Osteocyte (in vitro differentiated cells): Measurements from ENCODE around the gene TCP11. TPM values are rescaled to one million over a fixed set of nuclear protein-coding genes. Genes with fewer than 3 reads are reported as not detected.
A peak's percentile ranks its signal among the peaks of the same experiment; 100 is the strongest.

Source experiments
- DNase-seq: peaks from one replicate; pipeline ENCODE4 v3.0.0; 2021; ENCODE audit warnings: mixed read lengths; ENCODE audit not compliant: unreplicated experiment; ENCODE audit errors: extremely low spot score
- H3K27ac Mint-ChIP-seq: one replicate; pipeline ENCODE4 v1.8.0; 2021; ENCODE audit warnings: mild to moderate bottlenecking, mixed read lengths; ENCODE audit not compliant: unreplicated experiment
- H3K27me3 Mint-ChIP-seq: one replicate; pipeline ENCODE4 v1.8.0; 2021; ENCODE audit warnings: mixed read lengths; ENCODE audit not compliant: unreplicated experiment
- H3K36me3 Mint-ChIP-seq: one replicate; pipeline ENCODE4 v1.8.0; 2021; ENCODE audit warnings: mixed read lengths; ENCODE audit not compliant: unreplicated experiment
- H3K4me1 Mint-ChIP-seq: one replicate; pipeline ENCODE4 v1.8.0; 2021; ENCODE audit warnings: mixed read lengths; ENCODE audit not compliant: unreplicated experiment
- H3K4me3 Mint-ChIP-seq: one replicate; pipeline ENCODE4 v1.8.0; 2021; ENCODE audit warnings: mild to moderate bottlenecking, moderate library complexity, mixed read lengths; ENCODE audit not compliant: unreplicated experiment
- H3K9me3 Mint-ChIP-seq: one replicate; pipeline ENCODE4 v1.8.0; 2021; ENCODE audit warnings: mixed read lengths; ENCODE audit not compliant: unreplicated experiment
- total RNA-seq: library from RNA; stranded (reverse); gene quantifications from 2 replicates; pipeline ENCODE4 v1.2.1, GENCODE V29; 2021
- TF ChIP-seq, protein P1 (sequence below): fragments of 200-600 bp; sonication (generic); IDR thresholded peaks from 2 replicates; pipeline ENCODE4 v1.5.0; 2021; ENCODE audit warnings: antibody characterized with exemption, mild to moderate bottlenecking, moderate library complexity

TCP11 gene
- total RNA-seq, 1 donor from 2014 or later: 0.43 TPM

DNA sequence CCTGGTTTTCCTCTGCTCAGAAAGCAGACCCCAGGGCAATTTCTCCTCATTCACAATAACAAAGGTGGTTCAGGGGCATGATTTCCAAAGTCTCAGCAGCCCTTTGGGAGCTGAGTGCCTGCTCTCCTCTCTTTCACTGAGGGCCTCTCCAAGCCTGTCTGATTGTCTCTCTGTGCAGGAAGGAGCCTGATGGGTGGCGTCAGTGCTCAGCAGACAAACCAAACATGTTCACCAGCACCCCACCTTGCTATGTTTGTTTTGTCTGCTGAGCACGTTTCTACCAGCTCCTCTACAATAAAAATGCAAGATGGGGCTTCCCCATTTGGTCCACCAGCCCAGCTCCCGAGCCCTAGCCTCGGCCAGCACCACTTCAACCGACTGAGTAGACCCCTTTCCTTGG lies 25.4 kb upstream of the TCP11 start:
- peaks cover 7% of the 10 kb centered on the region for H3K36me3 Mint-ChIP-seq
- H3K4me1 Mint-ChIP-seq: peaks cover 20% of the 10 kb centered on the region
- no peak overlapping the region for H3K27ac Mint-ChIP-seq
- no peak for DNase-seq
- H3K27me3 Mint-ChIP-seq: no peaks in the 10 kb centered on the region
- H3K9me3 Mint-ChIP-seq: peaks cover 6% of the 10 kb centered on the region
- TF ChIP-seq, protein P1, sequence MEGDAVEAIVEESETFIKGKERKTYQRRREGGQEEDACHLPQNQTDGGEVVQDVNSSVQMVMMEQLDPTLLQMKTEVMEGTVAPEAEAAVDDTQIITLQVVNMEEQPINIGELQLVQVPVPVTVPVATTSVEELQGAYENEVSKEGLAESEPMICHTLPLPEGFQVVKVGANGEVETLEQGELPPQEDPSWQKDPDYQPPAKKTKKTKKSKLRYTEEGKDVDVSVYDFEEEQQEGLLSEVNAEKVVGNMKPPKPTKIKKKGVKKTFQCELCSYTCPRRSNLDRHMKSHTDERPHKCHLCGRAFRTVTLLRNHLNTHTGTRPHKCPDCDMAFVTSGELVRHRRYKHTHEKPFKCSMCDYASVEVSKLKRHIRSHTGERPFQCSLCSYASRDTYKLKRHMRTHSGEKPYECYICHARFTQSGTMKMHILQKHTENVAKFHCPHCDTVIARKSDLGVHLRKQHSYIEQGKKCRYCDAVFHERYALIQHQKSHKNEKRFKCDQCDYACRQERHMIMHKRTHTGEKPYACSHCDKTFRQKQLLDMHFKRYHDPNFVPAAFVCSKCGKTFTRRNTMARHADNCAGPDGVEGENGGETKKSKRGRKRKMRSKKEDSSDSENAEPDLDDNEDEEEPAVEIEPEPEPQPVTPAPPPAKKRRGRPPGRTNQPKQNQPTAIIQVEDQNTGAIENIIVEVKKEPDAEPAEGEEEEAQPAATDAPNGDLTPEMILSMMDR: no peak
- no peak overlapping the region for H3K4me3 Mint-ChIP-seq

DNA sequence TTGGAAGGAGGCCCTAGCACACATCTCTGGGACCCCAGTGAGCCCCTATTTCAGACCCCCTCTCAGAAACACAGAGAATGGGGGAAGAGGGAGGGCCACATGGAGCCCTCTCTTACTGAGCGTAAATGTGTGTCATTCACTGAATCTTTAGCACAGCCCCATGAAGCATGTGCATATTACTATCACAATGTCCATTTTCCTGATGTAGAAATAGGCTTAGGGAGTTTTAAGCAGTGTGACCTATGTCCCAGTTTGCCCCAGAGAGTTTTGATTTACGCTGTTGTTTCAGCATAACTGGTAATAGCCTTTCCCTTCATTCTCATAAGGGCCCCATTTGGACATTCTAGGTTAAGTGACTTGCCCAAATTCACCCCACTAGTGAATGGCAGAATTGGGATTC lies 25.0 kb upstream of the TCP11 start:
- Mint-ChIP-seq H3K4me1 (peaks cover 24% of the 10 kb centered on the region), H3K27ac (no peak overlapping the region), H3K4me3 (no peak overlapping the region), H3K36me3 (peaks cover 7% of the 10 kb centered on the region), H3K27me3 (no peaks in the 10 kb centered on the region), H3K9me3 (peaks cover 6% of the 10 kb centered on the region)
- DNase-seq: no peak
- TF ChIP-seq, protein P1: no peak

DNA sequence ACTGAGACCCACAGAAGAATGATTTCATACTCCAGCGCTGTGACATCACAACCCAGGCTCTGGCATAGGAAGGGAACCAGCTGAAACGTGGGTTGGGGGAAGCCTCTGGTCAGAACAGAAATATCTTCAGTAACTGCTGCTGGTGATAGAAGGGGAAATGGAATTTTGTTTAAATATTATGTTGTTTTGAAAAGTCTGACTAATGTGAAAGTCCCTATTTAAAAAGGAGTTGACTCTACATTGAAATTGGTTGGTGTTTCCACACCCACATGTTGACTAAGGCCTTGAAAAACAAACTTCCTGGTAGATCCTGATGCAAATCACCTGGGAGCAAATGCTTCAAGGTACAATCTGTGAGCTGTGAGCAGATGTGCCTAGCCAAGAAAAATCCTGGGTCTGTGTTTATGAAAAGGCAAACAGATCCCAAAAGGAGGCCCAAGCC lies 24.5 kb upstream of the TCP11 start:
- Mint-ChIP-seq H3K9me3 (peaks cover 6% of the 10 kb centered on the region), H3K4me3 (no peak overlapping the region), H3K27ac (peak overlapping the region; percentile 48), H3K4me1 (peaks cover 25% of the 10 kb centered on the region), H3K36me3 (peaks cover 7% of the 10 kb centered on the region), H3K27me3 (no peaks in the 10 kb centered on the region)
- no peak for DNase-seq
- TF ChIP-seq, protein P1: no peak

DNA sequence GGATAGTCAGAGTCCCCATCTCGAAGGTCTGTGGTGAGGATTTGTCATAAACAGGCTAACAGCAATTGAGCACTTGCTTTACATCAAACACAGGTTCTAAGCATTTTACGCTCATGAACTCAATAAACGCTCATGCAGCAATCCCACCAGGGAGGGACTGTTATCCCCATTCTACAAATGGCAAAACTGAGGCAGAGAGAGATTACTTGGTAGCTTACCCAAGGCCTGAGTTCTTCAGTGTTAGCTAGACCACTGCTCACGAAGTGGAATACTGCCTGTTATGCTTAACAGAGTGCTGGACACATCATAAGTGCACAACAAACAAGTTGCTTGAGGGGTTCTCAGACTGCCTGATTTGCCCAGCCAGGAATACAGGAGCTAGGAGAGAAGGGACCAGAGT lies 23.7 kb upstream of the TCP11 start:
- TF ChIP-seq, protein P1: no peak
- no peaks in the 10 kb centered on the region for H3K27me3 Mint-ChIP-seq
- H3K4me1 Mint-ChIP-seq: peaks cover 19% of the 10 kb centered on the region
- no peak overlapping the region for H3K4me3 Mint-ChIP-seq
- H3K36me3 Mint-ChIP-seq: peaks cover 7% of the 10 kb centered on the region
- no peak for DNase-seq
- H3K9me3 Mint-ChIP-seq: peaks cover 6% of the 10 kb centered on the region
- H3K27ac Mint-ChIP-seq: no peak overlapping the region

DNA sequence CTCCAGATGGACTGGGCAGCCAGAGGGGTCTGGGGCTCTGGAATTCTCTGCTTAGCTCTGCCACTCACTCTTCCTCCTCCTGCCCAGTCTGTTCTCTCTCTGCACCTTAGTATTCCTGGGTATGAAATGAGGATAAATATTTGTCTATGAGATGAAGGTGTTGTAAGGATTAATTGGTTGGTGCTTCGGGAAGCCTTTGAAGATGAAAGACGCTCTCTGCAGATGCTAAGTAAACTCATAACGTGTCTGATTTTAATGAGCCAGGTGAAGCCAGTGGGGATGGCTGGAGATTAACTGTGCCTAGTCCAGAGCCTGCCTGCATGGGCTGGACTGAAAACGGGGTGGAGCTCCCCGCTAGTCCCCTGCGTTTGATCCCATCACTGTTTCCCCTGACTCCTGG lies 23.1 kb upstream of the TCP11 start:
- peaks cover 19% of the 10 kb centered on the region for H3K4me1 Mint-ChIP-seq
- peaks cover 6% of the 10 kb centered on the region for H3K9me3 Mint-ChIP-seq
- DNase-seq: no peak
- TF ChIP-seq, protein P1: no peak
- H3K36me3 Mint-ChIP-seq: peaks cover 7% of the 10 kb centered on the region
- no peak overlapping the region for H3K4me3 Mint-ChIP-seq
- no peaks in the 10 kb centered on the region for H3K27me3 Mint-ChIP-seq
- no peak overlapping the region for H3K27ac Mint-ChIP-seq
